ENCODE measurements around the gene PTPRN2.

DNA sequence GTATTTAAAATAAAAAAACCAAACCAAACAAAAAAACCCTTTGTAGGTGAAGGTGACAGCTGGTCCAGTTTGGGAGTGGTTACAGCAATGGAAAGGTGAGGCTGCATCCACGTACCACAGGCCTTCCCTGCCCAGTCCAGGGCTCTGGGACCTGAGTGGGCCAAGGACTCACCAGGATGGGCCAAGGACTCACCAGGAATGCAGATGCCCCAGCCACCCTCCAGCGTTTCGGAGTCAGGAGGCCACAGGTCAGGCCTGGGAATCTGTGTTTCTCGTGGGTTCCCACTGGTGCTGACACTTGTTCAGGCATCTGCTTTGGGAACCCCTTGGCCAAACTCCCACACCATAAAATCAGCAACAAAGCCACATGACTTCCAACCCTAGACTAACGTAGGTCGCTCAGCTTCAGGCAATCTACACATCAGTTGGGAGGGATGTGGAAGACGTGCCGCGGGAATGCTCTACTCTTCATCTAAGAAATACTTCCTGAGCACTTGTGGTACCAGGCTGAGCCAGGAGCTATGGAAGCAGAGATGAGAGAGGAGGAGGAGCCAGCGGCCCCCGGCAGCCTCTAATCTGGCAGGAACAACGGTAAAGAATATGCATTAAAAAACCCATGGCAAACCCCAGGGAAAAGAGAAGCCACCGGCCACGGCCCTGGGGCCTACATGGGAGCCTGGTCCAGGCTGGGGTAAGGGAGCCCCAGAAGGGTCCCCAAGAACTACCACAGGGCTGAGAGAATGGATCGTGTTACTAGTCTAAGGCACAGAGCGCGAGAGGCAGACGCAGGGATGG is 473.4 kb downstream of the PTPRN2 start:
- TF ChIP-seq GATA2 (IDR thresholded peaks at IDR 0.05; ENCODE audit: low read depth, low read length) (no peak), GATA3 (IDR thresholded peaks at IDR 0.05; ENCODE audit: low read depth, low read length) (no peak)

Measured in SH-SY5Y (cell line).